GM21825 (cell line): ENCODE results near the gene OGDHL.
"Not testable (repeated sequence)": the region's sequence is repeated elsewhere in the genome, so short reads cannot be mapped to it uniquely, and the experiment has no call there.

Experiments
- ATAC-seq: cut with Tn5 transposase; IDR thresholded peaks from one replicate; pipeline ENCODE4 v1.9.1; 2021; ENCODE audit warnings: mild to moderate bottlenecking, moderate library complexity; ENCODE audit not compliant: unreplicated experiment

The OGDHL gene

DNA sequence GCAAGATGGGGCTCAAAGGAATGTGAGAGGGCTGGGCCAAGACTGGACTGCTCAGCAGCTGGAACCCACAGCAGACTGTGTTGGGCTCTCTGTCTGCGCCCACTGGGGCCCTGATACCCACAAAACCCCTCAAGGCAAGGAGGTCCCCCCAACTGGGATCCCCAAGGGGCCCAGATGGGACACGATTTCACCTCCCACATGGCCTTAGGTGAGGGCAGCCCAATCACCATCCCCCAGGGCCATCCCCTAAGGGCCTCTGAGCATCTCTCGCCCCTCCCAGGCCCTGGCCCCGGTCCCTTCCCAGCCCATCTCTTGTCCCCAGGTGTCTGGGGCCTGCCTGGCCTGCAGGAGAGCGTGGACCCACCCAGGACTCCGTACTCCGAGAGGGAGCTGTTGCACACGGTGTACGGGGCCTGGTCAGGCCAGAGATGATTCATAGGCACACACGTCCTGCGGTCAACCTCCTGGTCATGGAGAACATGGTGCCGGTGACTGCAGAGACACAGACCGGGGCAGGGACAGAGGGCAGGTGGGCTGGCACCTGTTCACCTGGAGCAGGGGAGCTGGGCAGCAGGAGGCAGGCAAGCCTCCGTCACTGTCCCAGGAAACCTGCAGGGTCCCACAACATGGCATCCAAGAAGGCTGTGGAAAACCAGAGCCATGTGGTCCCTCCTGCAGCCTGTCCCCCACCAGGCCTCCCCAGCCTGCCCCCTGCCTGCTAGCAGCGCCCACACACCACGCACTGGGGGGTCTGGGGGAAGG lies 21.6 kb downstream of the OGDHL start:
- ATAC-seq = no peak

DNA sequence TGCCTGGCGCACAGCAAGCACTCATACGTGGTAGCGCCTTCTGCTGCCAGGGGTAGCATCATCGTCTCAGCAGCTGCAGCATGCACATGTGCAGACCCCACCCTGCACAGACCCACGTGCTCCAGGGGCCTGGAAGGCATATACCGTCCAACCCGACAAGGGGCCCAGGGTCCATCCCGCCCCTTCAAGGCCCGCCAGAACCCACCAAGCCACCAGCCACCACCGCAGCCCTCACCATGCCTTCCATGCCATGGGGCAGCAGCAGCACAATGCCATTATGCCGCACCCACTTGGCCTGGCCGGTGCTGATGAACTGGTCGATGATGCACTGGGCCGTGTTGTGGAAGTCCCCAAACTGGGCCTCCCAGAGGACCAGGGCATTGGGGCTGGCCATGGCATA lies 22.7 kb downstream of the OGDHL start:
- no peak for ATAC-seq

DNA sequence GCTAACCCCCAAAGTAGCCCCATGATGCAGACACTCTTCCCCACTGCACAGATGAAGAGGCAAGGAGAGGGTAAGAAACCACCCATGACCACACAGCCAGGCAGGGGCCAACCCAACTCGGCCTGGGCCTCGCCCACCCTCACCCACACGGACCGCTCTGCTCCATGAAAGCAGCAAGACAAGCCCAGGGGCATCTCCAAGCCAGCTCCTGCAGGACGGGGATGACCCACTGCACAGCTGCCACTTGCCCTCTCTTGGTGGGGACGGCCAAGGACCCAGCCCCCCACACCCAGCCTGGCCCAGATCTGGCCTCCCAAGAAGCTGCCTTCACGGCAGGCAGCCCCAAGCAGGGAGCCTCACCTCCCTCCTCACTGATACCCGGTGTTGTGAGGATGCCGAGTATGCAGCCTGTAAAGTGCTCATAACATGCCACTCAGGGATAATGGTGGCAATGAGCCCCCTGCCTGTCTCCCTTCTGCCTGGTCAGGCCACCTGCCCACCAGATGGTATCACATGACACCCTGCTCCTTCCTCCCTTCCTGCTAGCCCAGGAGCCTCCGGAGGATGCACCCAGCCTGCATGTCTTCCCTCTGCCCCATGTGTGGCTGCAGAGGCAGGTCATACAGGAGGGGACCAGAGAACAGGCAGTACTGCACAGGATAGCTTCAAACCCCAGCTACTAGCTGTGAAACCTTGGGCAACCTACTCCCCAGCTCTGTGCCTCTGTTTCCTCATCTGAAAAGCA lies 23.3 kb downstream of the OGDHL start:
- no peak for ATAC-seq

DNA sequence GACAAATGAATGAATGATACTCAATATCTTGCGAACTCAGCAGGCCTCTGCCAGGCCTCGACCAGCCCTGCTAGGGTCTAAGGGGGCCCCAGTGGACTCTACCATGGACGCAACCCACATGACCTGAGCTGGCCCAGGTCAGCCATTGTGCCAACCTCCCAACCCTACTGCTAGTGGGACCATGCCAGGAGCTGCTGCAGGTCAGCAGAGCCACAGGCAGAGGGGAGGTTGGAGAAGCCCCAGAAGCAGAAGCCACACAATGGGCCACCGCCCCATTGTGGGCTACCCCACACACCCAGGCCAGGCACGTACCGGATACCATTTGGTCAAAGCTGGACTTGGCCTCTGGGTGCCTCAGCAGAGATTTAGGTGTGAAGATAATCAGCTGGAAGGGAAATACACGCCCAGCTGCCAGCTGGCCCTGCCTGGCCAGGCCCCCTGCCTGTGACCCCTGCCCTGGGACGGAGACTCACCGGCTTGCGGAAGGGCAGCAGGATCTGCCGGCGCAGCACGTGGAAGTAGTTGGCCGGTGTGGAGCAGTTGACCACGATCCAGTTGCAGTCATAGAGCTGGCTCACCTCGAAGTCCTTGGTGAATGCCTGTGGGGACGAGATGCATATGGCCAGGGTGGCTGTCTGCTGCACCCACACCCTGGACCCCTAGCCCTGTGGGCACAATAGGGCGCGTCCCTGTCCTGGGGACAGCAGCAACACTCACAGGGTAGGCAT lies 24.5 kb downstream of the OGDHL start:
- ATAC-seq = no peak

DNA sequence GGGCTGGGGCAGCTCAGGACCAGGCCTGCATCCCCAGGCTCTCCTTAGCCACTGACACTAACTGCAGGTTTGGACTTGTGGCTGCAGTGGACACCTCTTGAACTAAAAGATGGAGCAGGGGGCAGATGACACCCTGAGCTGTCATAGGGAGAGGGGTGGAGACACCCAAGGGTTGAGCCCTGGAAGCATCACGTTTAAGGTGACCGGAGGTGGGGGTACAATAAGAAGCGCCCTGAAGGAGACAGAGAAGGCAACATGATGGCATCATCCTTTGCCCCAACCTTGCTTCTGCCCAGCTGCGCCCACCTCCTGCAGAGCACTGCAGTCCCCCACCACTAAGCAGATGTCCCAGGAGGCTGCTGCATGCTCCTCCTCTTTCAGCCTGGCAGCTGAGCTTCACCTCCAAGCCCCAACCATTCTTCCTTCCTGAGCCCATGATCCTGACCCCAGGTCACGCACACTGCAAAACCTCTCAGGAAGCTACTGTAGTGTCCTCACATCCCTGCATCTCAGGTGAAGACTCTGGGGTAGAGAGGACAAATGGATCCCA lies 25.5 kb downstream of the OGDHL start:
- no peak for ATAC-seq

DNA sequence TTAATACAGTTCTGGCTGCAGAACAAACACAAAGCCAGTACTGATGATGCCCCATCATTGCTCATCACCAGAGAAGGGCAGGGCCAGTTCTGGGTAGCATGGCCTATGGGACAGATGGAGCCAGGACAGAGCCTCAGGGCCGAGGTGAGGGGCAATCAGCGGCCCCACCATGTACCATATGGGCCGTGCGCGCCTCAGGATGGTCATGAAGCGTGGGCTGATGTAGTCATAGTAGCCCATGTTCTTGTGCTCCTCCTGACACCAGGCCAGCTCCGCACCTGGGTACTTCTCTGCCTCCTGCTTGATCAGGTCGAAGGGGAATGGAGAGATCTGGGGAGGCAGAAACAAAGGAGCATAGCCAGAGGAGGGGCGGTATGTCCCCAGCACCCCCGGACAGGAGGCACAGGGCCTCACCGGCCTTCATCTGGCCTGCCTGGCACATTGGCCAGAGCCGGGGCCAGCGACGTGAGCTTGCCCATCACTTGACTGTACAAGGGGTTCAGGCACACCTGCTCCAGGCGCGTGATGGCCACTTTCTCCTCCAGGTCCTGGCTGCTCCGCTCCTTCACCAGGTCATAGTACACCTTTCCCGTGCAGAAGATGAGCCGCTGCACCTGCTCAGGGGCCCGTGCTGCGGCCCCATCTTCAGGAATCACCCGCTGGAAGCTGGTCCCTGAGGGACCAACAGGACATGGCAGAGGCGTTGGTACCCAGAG lies 26.1 kb downstream of the OGDHL start:
- no peak for ATAC-seq

DNA sequence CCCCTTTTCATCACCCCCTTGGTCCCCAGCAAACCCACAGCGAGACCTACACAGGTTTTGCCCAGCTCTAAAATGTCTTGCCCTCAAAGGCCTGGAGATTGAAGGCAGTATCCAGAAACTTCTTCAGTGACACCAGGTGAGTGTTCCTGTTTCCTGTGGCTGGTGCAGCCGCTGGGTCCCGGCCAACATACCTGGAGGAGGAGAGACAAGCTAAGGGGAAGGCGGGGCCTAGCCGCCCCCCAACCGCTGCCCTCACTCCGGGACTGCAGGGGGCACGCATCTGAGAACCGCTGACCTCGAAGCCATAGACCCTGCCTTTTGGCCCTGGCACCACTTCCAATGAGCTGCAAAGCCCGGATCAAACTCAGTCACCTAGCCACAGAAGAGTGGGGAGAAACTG lies 27.0 kb downstream of the OGDHL start:
- no peak for ATAC-seq

DNA sequence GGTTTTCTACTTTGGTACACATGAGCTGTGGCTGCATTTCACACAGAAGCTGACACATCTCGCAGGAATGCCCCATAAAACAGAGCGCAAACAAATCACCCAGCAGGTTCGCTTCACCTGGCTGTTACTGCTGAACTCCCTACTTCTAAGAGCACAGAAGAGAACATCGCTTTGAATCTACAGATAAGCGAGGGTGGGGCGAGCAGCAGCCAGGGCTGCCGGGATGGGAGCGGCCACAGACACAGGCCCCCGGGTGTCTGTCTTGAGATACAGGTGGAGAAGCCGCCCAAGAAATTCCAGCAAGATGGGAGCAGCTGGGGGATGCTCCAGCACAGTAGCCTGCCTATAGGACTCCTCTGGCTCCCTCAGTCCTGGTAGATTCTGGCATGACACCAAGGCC lies 27.4 kb downstream of the OGDHL start:
- no peak for ATAC-seq

DNA sequence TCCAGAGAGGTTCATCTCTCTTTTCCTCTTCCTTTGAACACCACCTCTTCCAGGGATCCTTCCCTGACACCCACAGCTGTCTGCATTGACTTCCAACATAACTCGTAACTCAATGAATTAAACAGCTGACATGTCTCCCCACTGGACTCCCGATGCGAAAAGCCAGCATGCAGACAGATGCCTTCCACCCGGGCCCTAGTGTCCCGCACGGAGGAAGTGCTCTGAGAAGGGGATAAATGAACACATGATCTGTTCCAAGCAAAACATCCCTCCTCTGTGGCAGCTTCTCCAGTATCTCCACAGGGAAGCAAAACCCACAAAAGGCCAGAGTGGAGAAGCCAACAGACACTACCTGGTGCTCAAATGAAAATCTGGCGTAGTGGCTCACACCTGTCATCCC lies 28.3 kb downstream of the OGDHL start:
- ATAC-seq = no peak

DNA sequence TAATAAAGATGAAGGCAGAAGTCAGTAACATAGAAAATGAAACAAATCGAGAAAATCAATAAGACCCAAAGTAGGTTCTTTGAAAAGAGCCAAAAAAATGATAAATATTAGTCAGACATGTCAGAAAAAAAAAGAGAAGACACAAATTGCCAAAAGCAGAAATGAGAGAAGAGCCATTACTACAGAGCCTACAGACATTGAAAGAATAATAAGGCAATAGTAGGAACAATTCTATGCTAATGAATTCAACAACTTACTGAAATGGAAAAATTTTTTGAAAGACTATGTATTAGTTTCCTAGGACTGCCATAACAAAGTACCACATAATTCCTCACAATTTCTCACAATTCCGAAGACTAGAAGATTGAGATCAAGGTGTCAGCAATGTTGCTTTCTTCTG lies 35.5 kb downstream of the OGDHL start:
- no peak for ATAC-seq

DNA sequence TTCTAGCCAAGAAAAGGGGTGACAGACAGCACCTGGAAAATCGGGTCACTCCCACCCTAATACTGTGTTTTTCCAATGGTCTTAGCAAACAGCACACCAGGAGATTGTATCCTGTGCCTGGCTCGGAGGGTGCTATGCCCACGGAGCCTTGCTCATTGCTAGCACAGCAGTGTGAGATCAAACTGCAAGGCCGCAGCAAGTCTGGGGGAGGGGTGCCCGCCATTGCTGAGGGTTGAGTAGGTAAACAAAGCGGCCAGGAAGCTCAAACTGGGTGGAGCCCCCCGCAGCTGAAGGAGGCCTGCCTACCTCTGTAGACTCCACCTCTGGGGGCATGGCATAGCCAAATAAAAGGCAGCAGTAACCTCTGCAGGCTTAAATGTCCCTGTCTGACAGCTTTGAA lies 47.0 kb downstream of the OGDHL start:
- not testable (repeated sequence) for ATAC-seq

DNA sequence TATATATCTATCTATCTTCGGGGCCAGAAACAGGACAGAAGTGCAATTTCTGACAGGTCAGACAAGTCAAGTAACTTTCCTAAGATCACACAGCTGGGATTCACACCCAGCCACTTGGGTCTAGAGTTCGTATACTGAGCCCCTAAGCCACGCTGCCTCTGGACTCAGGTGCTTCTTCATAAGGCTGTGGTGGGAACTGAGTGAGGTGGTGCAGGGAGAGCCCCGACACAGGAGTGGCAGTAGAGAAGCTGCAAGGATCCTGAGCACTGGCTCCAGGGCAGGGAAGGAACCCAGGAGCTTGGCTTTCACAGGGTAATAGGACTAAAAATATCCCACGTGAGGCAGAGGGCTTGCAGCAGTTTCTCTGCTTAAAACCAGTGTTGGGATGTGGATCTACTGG lies 48.9 kb downstream of the OGDHL start:
- ATAC-seq = no peak

DNA sequence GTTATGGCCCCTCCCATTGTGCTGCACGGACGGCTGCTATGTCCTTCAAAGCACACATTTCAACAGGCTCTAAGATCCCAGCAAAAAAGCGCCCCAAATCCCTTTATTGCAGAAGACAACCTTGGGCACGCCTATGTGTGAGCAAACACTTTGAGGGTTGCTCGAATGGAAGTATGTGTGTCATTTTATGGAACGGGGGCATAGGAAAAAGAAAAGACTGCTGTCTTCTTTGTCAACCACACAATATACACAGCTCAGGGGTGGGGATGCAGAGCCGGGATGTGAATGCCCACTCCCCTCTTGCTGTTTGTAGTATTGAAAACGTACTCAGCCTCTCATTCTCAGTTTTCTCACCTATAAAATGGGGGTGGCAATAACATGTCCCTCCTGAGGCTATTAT lies 50.6 kb downstream of the OGDHL start:
- ATAC-seq = no peak

DNA sequence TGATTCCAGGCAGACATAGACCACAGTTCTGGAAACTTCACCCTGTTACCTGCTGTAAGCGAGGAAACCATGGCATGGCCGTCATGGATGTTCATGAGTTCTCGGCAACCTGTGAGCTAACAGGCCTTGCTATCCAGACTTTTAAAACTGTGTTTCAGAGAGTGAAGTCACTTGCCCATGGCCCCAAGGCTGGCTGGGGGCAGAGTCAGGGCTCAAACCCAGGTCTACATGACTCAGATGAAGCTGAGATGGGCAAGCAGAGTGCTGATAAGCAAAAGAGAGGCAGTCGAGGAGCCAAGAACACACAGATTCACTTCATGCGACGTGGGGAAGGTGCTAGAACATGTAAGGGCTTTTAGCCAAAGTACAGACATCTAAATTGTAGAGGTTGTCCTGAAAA lies 51.2 kb downstream of the OGDHL start:
- no peak for ATAC-seq

DNA sequence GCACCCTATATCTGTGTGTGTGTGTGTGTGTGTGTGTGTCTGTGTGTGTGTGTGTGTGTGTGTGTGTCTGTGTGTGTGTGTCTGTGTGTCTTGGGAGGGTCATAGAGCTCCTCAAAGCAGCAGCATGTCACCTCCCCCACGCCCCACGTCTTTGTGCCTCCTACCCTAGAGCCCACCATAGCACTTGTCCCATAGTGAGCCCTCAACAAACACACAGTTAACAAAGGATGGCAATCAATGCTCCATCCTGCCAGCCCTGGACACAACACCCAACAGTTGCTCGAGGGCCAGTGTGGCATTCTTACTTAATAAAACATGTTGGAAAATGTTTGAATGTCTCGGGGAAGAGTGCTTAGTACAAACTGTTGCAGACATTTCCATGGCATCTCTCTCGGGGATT lies 52.2 kb downstream of the OGDHL start:
- no peak for ATAC-seq

DNA sequence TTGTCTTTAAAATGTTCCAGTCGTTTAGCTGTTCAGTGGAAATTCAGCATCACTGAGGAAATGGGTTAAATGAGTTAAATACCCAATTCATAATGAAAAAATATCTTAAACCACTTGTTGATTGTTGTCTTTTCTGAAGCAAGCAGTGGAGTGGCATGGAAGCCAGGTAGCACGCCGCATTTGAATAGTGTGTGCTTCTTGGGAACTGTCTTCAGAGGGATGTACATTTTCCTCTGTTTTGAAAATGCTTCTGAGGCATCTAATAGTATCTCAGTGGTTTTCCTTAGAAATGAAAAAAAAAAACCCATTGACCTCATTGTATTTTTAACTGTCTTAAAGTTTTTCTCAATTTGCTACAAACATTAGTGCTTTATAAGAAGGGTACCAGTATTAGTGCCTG lies 54.5 kb downstream of the OGDHL start:
- ATAC-seq = no peak

DNA sequence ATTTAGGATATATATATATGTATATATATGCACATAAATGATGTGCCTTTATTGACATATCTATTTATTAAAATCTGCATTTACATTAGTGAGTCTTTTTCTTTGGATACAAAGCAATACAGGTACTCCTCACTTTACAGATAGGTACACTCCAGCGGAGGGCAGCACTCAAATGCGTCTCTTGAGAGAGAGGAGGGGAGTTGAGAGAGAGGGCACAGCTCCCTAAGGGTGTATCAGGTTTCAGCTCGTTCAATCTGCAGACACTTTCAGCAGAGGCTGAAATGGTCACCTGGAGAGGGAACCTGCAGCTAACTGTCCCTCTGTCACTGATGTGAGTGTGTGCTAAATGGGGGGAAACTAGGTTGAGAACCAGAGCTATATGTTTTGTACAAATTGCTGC lies 61.1 kb downstream of the OGDHL start:
- no peak for ATAC-seq

DNA sequence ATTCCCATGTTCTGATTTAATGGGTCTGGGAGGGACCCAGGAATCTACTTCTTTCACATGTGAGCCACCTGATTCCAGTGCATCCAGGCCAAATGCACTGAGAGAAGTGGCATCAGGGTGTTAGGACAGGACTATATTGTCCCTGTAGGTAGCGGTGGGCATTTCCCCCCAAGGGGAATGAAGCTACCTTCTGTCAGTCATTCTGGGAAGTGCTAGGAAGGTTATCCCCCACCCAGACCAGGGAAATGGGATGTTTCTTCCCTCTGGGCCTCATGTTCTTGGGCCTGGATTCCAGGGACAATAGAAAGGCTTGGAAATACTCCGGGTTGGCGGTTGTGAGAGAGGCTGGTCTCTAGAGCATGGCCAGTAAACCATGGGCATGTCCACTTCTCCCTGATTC lies 61.9 kb downstream of the OGDHL start:
- ATAC-seq = no peak

DNA sequence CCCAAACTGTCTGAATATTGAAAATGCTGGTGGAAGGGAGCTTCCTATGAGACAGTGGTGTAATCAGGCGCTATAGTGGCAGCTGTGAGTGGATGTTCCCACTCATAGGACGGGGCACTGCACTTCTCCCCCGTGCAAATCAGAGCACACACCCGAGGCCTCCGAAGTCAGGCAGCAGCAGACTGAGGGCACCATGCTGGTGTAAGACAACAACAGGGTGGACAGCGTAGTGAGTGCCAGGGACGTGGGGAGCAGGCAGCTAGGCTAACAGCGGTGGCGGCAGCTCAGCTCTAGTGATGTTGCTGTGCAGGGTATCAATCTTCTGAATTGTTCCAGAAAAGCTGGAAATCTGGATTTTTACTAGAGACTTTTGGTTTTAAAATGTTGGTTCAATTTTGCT lies 63.4 kb downstream of the OGDHL start:
- ATAC-seq = no peak

DNA sequence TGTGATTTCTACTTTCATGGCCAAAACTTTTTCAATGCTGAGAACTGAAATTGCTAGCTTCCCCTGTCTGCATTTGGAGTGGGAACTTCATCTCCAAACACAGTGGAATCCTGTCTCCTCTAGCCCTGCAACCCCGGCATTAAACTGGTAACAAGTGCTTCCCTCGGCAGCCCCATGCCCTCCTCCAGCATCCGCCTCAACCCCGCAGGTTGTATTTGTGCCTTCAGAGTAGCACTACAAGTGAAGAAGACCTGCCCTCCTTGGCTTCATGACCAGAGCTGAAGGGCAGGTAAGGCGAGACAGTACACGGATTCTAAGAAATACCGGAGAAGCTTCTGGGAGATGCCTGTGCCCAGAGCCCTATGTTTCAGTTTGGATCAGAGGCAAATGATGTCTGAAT lies 65.8 kb downstream of the OGDHL start:
- no peak for ATAC-seq

DNA sequence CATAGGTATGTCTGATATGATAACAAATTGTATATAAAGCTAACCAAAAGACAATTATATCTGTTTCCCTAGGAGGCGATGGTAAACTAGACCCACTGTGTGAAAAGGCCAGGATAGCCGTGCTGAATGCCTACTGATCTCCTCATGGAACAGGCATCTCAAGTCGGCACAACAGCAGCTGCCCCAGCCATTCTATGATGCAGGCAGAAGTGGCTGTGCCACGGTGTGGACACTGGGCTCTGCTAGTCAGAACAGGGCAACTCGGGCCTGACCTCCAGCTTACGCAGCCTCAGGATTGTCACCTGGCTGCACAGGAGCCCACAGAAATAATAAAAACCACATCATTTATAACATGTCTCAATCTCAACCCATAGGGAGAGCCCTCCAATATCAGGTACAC lies 67.7 kb downstream of the OGDHL start:
- ATAC-seq = no peak
